OCI-LY7 (cell line): ENCODE data around the gene ZNF74. TPM values are rescaled to one million over a fixed set of nuclear protein-coding genes. Genes with fewer than 3 reads are reported as not detected.

Experiments
- BruUV-seq: library from RNA; stranded (reverse); fragments of 400-500 nt; replicated peaks from 2 replicates; lab custom pipeline; 2021; lab: Mats Ljungman, UMichigan
- CTCF ChIA-PET: fragments of 300-600 bp; sonication (Branson Sonifier 250); formaldehyde crosslinking; loops from one replicate; lab custom pipeline; 2022; ENCODE audit warnings: antibody characterized with exemption; ENCODE audit not compliant: unreplicated experiment; lab: Charles Lee
- POLR2A ChIA-PET: fragments of 300-600 bp; sonication (Branson Sonifier 250); formaldehyde crosslinking; loops from one replicate; lab custom pipeline; 2022; ENCODE audit warnings: antibody characterized with exemption; lab: Charles Lee
- DNase-seq: peaks from one replicate; pipeline ENCODE4 v3.0.0-alpha.2; 2015; ENCODE audit warnings: low spot score
- H2AFZ ChIP-seq: fragments of 200-600 bp; sonication (generic), shearing (Covaris generic); 2 replicates; pipeline ENCODE4 v1.6.1; 2014; ENCODE audit warnings: mild to moderate bottlenecking, antibody characterized with exemption, low read length, moderate library complexity
- H3K27ac ChIP-seq: fragments of 200-600 bp; sonication (generic); 2 replicates; pipeline ENCODE4 v1.5.1; 2014; ENCODE audit warnings: mixed run types, low read depth, mild to moderate bottlenecking, moderate library complexity, low read length, inconsistent platforms; ENCODE audit not compliant: poor library complexity, severe bottlenecking
- H3K36me3 ChIP-seq: fragments of 200-600 bp; sonication (generic); 2 replicates; pipeline ENCODE4 v1.6.1; 2014; ENCODE audit warnings: mild to moderate bottlenecking, antibody characterized with exemption, low read length, moderate library complexity, mixed read lengths; ENCODE audit not compliant: insufficient read depth
- H3K4me1 ChIP-seq: fragments of 200-600 bp; sonication (generic); 2 replicates; pipeline ENCODE4 v1.5.1; 2014; ENCODE audit warnings: mild to moderate bottlenecking, low read length; ENCODE audit not compliant: insufficient read depth, poor library complexity, severe bottlenecking
- H3K4me2 ChIP-seq: fragments of 200-600 bp; sonication (generic); 2 replicates; pipeline ENCODE4 v1.6.1; 2014; ENCODE audit warnings: mild to moderate bottlenecking, low read length
- H3K4me3 ChIP-seq: fragments of 200-600 bp; sonication (generic); 2 replicates; pipeline ENCODE4 v1.5.1; 2014; ENCODE audit warnings: mild to moderate bottlenecking, low read depth, low read length; ENCODE audit not compliant: poor library complexity, severe bottlenecking
- H3K79me2 ChIP-seq: fragments of 200-600 bp; sonication (generic); 2 replicates; pipeline ENCODE4 v1.6.1; 2016; ENCODE audit warnings: low read depth, mild to moderate bottlenecking, low read length, moderate library complexity, mixed read lengths; ENCODE audit not compliant: insufficient read depth
- H3K9me2 ChIP-seq: fragments of 200-600 bp; sonication (generic); 2 replicates; pipeline ENCODE4 v1.6.1; 2016; ENCODE audit warnings: mild to moderate bottlenecking, low read length, mixed read lengths; ENCODE audit not compliant: insufficient read depth
- H3K9me3 ChIP-seq: fragments of 200-600 bp; sonication (generic); 2 replicates; pipeline ENCODE4 v1.6.1; 2014; ENCODE audit warnings: mild to moderate bottlenecking, mixed run types, low read length, mixed read lengths
- H4K20me1 ChIP-seq: fragments of 200-600 bp; sonication (generic); 2 replicates; pipeline ENCODE4 v1.6.1; 2014; ENCODE audit warnings: mild to moderate bottlenecking, antibody characterized with exemption, low read length, moderate library complexity, mixed read lengths; ENCODE audit not compliant: insufficient read depth
- CTCF ChIP-seq: fragments of 200-600 bp; sonication (generic); conservative IDR thresholded peaks from 2 replicates; pipeline ENCODE4 v1.5.1; 2014; ENCODE audit warnings: mild to moderate bottlenecking, antibody characterized with exemption, low read length, moderate library complexity, mixed read lengths
- EZH2phosphoT487 ChIP-seq: fragments of 200-600 bp; sonication (generic); IDR thresholded peaks from 2 replicates; pipeline ENCODE4 v1.6.1; 2018; ENCODE audit warnings: low read depth, borderline replicate concordance, mild to moderate bottlenecking, mixed run types, antibody characterized with exemption, low read length, moderate library complexity, mixed read lengths
- intact Hi-C: fragments of 100-400 bp; cut with micrococcal nuclease; formaldehyde crosslinking; loops from one replicate; pipeline ENCODE4 v1.10.0; 2022; ENCODE audit not compliant: unreplicated experiment
- total RNA-seq, 2 experiments: library from RNA; depleted of rRNA in 1 of 2; stranded (reverse); fragments of >200 nt in 1 of 2; shearing (Covaris generic) in 1 of 2; gene quantifications; 2 replicates each; pipeline ENCODE4 v1.2.3, GENCODE V29; 2014 to 2022

ZNF74 gene
- total RNA-seq, 2 experiments from 2014 or later = not detected

GRCh38 chr22:20412474-20413216 lies 18.7 kb downstream of the ZNF74 start:
- Histone ChIP-seq H2AFZ (no peak overlapping the region), H3K4me2 (no peak overlapping the region), H3K9me3 (no peaks in the 10 kb centered on the region), H4K20me1 (no peaks in the 10 kb centered on the region), H3K79me2 (no peaks in the 10 kb centered on the region), H3K4me1 (no peaks in the 10 kb centered on the region), H3K27ac (no peak overlapping the region), H3K36me3 (no peaks in the 10 kb centered on the region), H3K9me2 (no peaks in the 10 kb centered on the region), H3K4me3 (no peak overlapping the region)
- CTCF ChIA-PET = no interaction called here
- DNase-seq = no peak
- POLR2A ChIA-PET = no interaction called here
- intact Hi-C loops = no loop called here
- TF ChIP-seq EZH2phosphoT487 (no peak), CTCF (no peak)
- BruUV-seq = no TSS peak

GRCh38 chr22:20413217-20414058 lies 19.5 kb downstream of the ZNF74 start:
- ChIA-PET POLR2A (no interaction called here), CTCF (no interaction called here)
- Histone ChIP-seq H3K36me3 (no peaks in the 10 kb centered on the region), H4K20me1 (no peaks in the 10 kb centered on the region), H3K27ac (no peak overlapping the region), H3K79me2 (no peaks in the 10 kb centered on the region), H3K4me2 (no peak overlapping the region), H3K9me3 (no peaks in the 10 kb centered on the region), H2AFZ (no peak overlapping the region), H3K9me2 (no peaks in the 10 kb centered on the region), H3K4me1 (peaks cover 3% of the 10 kb centered on the region), H3K4me3 (no peak overlapping the region)
- intact Hi-C loops = no loop called here
- TF ChIP-seq EZH2phosphoT487 (no peak), CTCF (no peak)
- no TSS peak for BruUV-seq
- no peak for DNase-seq
